Kidney tubule cell (primary cell): ENCODE measurements around the gene RALB.
"Not testable (repeated sequence)": the region's sequence is repeated elsewhere in the genome, so short reads cannot be mapped to it uniquely, and the experiment has no call there.

ENCODE experiments used
- DNase-seq: peaks from one replicate; pipeline ENCODE4 v3.0.0-alpha.2; 2018; ENCODE audit warnings: low spot score

Gene RALB

DNA sequence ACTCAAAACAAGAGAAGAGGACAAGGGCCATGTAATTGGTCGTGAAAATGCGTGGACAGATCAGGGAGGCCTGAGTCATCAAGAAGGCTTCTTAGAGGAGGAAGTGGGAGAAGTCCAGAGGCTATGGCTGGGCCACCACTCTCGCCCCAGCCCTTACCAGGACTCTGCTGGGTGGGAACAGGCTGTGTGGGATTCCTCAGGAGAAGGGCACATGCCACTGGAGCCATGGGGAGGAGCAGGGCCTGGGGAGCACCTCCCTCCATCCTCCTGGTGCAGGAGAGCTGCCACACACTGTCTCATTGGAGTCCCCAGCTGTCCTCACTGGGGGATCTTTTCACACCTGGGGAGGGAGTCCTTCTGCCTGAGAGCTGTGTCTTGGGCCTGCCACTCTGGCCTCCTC is 9.4 kb upstream of the RALB start:
- DNase-seq: peak; percentile 66

- no peak for DNase-seq
Measured at GRCh38 chr2:120243875-120244553, 8.6 kb upstream of the RALB start.

GRCh38 chr2:120244656-120245519 is 7.8 kb upstream of the RALB start:
- no peak for DNase-seq

GRCh38 chr2:120245520-120246332 is 6.9 kb upstream of the RALB start:
- DNase-seq: no peak

DNA sequence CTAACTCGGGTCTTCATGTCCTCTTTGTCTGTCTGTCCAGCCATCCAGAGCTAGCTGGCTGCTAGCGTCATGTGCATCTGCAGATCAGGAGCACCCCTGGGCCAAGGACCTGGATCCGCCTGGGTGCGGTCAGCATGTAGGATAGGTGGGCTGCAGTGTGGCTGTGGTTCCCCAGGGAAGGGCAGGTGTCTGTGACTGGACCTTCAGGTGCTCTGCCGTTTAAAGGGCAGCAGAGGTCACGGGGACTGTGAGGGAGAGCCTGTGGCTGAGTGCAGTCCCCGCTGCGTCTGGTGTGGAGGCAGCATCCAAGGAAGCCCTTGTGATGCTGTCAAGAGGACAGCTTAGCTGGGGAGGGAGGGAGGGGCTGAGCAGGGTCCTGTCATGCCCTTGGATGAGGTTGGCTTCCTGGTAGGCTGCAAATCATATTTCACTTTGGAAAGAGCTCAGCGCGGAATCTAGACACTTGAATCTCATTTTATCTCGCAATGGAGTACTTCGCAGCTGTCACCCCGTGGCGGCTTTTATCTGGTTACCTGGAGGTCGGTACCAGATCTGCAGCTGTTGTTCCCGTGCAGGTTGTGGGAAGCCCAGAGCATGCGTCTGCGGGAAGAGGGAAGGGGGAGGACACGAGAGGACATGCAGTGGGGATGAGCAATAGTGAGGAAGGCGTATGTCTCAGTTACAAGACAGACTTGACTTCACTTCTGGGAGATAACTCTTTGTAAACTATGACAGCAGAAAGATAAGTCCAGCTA is 5.9 kb upstream of the RALB start:
- no peak for DNase-seq

GRCh38 chr2:120247851-120248250 is 4.8 kb upstream of the RALB start:
- no peak for DNase-seq

DNA sequence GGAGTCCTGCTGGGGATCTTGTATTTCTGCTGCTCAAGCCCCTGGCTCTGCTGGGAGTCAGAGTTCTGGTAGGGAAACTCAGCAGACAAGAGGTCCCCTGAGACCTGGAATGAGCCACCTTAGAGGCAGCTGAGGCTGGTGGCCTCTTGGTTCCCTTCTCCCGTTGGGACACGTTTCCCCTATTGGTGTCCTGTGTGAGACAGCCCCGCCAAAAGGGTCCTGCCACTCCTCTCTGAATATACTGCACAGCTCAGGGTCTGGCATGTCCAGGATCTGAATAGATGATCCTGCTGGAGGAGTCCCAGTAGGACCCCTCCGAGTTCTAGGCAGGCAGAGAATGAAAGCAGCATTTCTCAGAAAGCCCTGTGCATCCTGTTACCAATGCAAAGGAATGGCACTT is 2.0 kb upstream of the RALB start:
- no peak for DNase-seq

GRCh38 chr2:120251078-120251477 is 1.6 kb upstream of the RALB start:
- DNase-seq: no peak

DNA sequence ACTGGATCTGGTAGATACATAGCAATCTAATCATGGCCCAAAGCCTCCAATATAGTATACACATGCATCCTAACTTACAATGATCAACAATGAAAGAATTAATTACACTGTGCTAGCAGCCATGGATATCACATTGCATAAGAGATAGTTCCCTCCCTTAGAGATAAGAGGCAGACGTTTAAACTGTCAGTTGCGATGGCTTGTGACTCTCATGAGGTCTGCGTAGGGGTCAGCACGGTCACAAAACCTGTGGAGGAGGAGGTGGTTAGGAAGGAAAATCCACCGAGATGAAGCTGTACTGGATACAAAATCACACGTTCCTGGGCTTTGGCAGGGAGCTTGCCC is 800 bp upstream of the RALB start:
- no peak for DNase-seq

GRCh38 chr2:120253021-120253882 is 600 bp downstream of the RALB start:
- peak; percentile 84 for DNase-seq

DNA sequence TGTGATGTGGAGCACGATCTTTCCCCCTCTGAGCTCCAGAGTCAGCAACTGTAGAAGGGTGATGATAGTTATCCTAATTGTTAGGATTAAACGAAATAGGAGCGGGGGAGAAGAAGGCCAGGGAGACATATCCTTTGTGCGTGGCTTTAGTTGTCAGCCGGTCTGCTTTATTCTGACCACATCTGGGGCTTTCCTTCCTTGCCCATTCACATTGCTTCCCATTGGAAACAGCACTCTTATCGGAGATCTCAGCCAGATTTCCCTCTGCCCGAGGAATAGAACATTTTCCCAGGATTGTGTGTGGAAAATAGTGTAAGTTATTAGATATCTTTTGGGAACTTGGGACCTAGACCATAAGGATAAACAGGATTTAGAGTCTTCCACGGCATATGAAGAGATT is 1.5 kb downstream of the RALB start:
- no peak for DNase-seq

- DNase-seq: no peak
Measured at GRCh38 chr2:120255071-120255470, 2.4 kb downstream of the RALB start.

- DNase-seq: no peak
Measured at GRCh38 chr2:120255986-120256650, 3.5 kb downstream of the RALB start.

DNA sequence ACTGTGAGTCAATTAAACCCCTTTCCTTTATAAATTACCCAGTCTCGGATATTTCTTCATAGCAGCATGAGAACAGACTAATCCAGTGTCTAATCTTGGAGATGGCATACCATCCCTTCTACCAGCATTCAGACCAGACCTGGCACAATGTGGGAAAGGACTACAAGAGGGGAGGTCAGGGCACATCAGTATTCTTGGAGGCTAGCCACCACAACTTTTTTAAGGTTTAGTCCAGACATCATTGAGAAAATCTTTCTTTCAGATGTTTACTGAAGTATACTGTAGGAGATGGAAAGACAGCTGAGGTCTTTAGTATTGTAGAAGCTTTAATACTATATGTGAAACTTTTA is 4.0 kb downstream of the RALB start:
- DNase-seq: no peak

DNA sequence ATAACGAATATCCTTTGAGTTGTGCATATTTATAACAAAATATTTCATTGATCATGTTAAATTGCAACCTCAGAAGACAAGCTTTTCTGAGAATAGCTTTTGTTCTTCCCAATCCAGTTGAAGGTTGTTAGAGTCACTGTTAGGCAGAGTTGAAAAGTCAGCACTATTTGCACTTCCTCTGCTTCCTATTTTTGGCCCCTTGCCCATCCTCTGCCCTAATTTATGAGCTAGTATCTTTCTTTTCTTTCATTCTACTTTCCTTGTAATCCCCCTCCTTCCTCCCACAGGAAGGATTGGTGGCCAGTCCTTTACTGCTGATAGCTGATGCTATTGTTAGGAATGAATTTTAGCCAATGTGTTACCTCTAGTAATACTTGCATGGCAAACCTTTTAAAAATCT is 4.9 kb downstream of the RALB start:
- peak; percentile 23 for DNase-seq

- DNase-seq: no peak
Measured at GRCh38 chr2:120258196-120258595, 5.5 kb downstream of the RALB start.

DNA sequence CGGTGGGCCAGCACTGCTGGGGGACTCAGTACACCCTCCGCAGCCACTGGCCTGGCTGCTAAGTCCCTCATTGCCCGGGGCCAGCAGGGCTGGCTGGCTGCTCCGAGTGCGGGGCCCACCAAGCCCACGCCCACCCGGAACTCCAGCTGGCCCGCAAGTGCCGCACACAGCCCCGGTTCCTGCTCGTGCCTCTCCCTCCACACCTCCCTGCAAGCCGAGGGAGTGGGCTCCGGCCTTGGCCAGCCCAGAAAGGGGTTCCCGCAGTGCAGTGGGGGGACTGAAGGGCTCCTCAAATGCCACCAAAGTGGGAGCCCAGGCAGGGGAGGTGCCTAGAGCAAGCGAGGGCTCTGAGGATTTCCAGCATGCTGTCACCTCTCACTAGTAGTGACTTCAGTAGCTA is 7.3 kb downstream of the RALB start:
- not testable (repeated sequence) for DNase-seq

DNA sequence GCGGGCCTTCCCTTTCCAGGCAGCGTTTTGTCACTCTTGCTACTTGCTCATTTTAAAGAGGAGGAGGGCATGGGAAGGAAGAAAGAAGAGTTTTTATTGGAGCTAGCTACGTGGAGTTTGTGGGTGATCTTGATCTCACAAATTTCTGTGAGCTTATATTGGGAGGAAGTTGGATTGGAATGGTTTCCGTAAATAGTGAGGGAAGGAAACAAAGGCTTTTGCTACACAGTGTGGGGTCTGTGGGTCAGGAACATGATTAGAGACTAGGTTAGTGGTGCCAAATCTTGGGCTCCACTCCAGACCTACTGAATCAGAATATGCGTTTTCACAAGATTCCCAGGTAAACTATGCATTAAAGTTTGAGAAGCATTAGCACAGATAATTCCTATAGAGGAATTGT is 8.1 kb downstream of the RALB start:
- DNase-seq: no peak

GRCh38 chr2:120261387-120262006 is 8.8 kb downstream of the RALB start:
- DNase-seq: no peak

- DNase-seq: no peak
Measured at GRCh38 chr2:120262150-120262549, 9.5 kb downstream of the RALB start.
